Amniotic stem cell (primary cell): ENCODE results near the gene PLCB1.
"Not testable (repeated sequence)": the region's sequence is repeated elsewhere in the genome, so short reads cannot be mapped to it uniquely, and the experiment has no call there.

Experiments used
- DNase-seq: peaks from one replicate; lab custom pipeline; 2025; lab: John Stamatoyannopoulos, UW

The PLCB1 gene

GRCh38 chr20:8788275-8788674 is 656.2 kb downstream of the PLCB1 start:
- no peak for DNase-seq

- DNase-seq, result no peak
These were observed 656.8 kb downstream of the PLCB1 start for GRCh38 chr20:8788831-8789230.

GRCh38 chr20:8790442-8791074 is 658.5 kb downstream of the PLCB1 start:
- DNase-seq, result no peak

DNA sequence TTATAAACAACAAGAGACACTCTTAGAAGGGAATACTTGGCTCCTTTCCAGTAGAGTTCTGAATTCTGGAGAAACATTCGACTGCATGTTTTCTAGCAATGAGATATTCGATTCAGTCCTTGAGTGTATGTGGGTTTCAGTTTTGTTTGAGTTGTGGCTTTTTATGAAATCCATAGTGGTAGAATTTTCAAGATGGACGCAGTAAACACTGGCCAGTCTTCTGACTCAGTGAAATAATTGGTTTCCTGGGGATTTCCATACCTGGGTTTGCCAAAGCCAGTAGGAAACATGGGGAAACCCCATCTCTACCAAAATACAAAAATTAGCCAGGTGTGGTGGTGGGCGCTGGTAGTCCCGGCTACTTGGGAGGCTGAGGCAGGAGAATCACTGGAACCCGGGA is 663.3 kb downstream of the PLCB1 start:
- DNase-seq, result no peak

- DNase-seq, result no peak
These were observed 664.1 kb downstream of the PLCB1 start for GRCh38 chr20:8796088-8796660.

GRCh38 chr20:8798505-8798904 is 666.4 kb downstream of the PLCB1 start:
- DNase-seq, result no peak

DNA sequence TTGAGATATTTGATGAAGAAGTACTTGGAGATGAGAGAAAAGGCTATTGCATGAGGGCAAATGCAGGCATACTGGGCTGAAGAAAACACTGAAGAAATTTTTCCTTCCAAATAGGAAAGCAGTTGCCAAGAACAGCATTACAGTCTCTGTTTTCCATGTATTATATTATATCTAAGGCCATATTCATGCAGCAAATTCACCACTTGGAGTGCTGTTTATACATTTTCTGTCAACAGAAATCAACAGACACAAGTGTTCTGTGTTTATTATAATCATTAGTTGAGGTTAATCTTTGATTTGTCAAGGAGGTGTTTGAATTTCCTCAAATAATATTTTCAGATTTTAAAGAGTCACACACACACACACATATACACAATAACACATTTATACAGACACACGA is 668.0 kb downstream of the PLCB1 start:
- no peak for DNase-seq

GRCh38 chr20:8801686-8802085 is 669.6 kb downstream of the PLCB1 start:
- no peak for DNase-seq

DNA sequence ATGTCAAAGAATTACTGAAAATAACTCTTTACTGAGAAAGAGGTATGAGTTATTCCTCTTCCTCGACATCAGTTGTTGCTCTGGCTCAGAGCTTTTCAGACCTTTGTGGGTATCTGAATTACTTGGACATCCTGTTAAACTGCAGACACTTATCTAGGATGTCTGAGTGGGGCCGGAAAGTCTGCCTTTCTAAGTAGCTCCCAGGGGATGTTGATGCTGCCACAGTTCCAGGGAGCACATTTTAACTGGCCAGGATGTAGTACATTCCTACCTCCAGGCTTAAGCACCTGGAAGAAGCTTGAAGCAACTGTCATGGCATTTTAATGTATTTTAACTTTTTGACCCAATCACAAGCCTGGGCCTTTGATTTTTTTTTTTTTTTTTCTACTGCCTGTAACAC is 671.0 kb downstream of the PLCB1 start:
- no peak for DNase-seq

- no peak for DNase-seq
These were observed 671.9 kb downstream of the PLCB1 start for GRCh38 chr20:8803941-8804340.

GRCh38 chr20:8805737-8806442 is 673.8 kb downstream of the PLCB1 start:
- no peak for DNase-seq

DNA sequence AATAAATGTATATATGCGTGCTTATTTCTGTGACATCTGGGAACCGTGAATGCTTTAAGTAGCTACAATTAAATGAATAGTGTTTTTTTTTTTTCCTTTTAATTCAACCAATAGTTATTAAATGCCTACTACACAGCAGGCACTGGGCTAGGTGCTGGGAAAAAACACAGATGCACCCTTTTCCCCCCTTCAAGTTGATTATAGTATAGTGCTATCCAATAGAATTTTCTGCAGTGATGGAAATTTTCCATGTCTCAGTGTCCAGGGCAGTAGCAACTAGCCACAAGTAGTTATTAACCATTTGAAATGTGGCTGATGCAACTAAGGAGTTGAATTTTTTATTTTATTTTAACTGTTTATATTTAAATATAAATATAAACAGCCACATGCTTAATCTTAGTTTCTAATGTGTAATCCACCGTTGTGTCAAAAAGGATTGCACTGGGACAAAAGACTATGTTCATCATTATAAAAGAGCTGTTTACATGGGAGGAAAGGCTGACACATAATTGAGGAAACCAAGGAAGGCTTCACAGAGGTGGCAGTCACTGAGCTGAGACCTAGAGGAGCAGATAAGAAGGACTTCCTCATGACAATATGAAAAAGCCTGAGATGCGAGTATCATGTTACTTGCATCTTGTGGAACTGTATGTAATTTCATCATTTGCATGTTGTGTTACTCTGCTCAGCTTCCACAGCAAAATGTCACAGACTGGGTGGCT is 675.6 kb downstream of the PLCB1 start:
- no peak for DNase-seq

- no peak for DNase-seq
These were observed 676.1 kb downstream of the PLCB1 start for GRCh38 chr20:8808202-8808535.

- no peak for DNase-seq
These were observed 677.3 kb downstream of the PLCB1 start for GRCh38 chr20:8809107-8809953.

DNA sequence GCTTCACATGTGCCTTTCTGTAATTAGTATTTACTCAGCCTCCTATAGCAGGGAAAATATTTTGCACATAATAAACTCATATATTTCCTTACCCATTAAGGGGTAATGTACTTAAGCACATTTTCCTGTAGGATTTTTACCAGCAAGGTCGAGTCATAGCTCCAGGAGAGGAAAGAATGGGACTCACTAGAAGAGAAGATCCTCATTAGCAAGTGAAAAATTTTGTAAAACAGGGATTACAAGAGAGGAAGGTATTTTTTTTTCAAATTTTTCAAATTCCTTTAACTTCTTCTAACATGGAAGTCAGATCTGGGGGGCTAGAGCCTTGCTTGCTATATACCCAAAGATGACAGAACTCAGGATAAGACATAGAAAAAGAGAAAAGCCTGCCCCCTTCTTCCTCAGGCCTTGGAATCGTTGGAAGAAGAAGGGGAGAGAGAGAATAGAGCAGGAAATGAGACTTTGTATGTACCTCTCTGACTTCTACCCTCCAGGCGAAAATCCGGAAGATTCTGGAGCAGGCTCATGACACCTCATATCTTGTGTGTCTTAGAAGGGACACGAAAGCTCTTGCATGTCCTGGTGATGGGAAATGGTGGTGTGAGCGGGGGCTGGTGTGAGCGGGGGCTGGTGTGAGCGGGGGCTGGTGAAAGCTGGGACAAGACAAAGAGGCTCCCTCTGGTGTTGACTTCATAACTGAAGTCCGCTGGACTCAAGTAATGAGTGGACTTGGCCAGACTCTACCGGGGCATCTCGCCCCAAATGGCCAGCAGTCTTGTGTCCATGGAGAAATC is 679.9 kb downstream of the PLCB1 start:
- no peak for DNase-seq

DNA sequence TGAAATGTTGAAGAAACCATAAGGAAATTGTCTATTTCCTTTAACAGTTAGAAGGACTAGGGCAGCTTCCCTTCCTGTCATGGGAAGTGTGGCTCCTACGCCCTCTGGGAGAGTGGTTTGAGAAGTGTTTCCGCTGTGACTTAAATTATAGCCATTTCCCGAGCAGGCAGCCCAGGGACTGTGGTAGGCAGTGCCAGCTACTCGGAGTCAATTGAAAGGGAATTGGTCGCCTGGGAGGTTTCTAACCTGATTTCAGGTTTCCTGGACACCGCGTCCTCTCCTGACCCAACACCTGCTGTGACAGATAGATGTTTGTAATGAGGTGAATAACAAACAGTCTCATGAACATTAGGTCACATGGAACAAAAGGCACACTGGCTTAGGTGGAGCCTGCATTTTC is 680.8 kb downstream of the PLCB1 start:
- DNase-seq, result no peak

GRCh38 chr20:8815208-8815607 is 683.1 kb downstream of the PLCB1 start:
- no peak for DNase-seq

DNA sequence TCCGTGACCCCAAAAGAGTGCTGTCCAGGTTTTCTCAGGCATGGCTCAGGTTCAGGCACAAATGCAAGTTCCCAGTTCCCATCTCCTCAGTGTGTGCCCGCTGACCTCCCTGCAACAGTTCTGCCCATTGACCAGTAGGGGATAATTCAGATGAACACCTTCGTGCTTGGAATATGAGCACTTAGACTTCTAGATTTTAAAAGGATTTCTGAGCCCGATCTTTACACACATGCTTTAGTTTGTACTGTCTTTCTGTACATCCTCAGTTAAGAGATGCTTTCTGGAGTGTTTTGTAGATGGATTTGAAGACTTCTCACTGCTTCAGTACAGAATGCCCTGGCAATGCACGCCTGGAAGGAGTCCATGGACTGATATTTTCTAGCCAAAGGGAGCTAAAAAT is 697.2 kb downstream of the PLCB1 start:
- no peak for DNase-seq

DNA sequence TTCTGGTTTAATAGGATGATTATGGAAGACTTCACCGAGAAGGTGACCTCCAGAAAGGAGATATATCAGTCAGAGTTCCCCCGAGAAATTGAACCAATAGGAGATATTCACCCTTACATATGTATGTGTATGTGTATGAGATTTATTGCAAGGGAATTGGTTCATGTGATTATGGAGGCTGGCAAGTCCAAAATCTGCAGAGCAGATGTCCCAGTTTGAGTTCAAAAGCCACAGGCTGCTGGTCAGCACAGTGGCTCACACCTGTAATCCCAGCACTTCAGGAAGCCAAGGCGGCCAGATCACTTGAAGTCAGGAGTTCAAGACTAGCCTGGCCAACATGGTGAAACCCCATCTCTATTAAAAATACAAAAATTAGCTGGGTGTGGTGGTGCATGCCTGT is 702.2 kb downstream of the PLCB1 start:
- DNase-seq, result not testable (repeated sequence)

DNA sequence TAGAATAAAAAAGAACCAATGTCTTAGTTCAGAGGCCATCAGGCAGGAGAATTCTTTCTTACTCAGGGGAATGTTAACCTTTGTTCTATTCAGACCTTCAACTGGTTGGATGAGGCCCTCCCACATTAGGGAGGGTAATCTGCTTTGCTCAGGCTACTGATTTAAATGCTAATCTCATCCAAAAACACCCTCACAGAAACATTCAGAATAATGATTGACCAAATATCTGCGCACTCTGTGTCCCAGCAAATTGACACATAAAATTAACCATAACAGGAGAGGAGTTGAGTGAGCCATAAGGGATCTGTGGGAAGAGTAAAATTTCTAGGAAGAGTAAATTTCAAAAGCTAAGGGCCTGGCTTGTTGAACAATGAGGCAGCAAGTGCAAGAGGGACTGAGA is 702.8 kb downstream of the PLCB1 start:
- DNase-seq, result no peak

GRCh38 chr20:8837396-8837795 is 705.3 kb downstream of the PLCB1 start:
- DNase-seq, result no peak
